H1 (cell line): ENCODE measurements around the gene ANGPTL8. TPM values are rescaled to one million over a fixed set of nuclear protein-coding genes. Genes with fewer than 3 reads are reported as not detected.

Experiments used
- ASH2L ChIP-seq: fragments of 200-600, 300-600 bp; sonication (generic); IDR thresholded peaks from one replicate; pipeline ENCODE4 v1.7.1; 2017; ENCODE audit warnings: low read length
- CBX8 ChIP-seq: fragments of 300-800, 300-1000 bp; sonication (generic); IDR thresholded peaks from 2 replicates; pipeline ENCODE4 v1.7.1; 2016; ENCODE audit warnings: low read depth, low read length, borderline replicate concordance
- EGR1 ChIP-seq: IDR thresholded peaks from 2 replicates; pipeline ENCODE4 v1.6.1; 2011; ENCODE audit warnings: low read depth, low read length, borderline replicate concordance
- KDM4A ChIP-seq: IDR thresholded peaks from one replicate; pipeline ENCODE4 v1.7.1; 2012; ENCODE audit warnings: low read depth, mild to moderate bottlenecking, moderate library complexity, low read length, inconsistent platforms; ENCODE audit not compliant: severe bottlenecking
- POLR2A ChIP-seq, 2 experiments: IDR thresholded peaks; 1 replicate in 1 of 2; 2 replicates in 1 of 2; pipeline ENCODE4 v1.6.1; 2011; ENCODE audit warnings: low read depth in 2 of 2, low read length in 2 of 2, mild to moderate bottlenecking in 2 of 2; ENCODE audit errors: control extremely low read depth in 1 of 2
- POLR2AphosphoS5 ChIP-seq: IDR thresholded peaks from 2 replicates; pipeline ENCODE4 v1.6.1; 2011; ENCODE audit warnings: low read depth, low read length
- RNF2 ChIP-seq: fragments of 200-900, 300-1000 bp; sonication (generic); IDR thresholded peaks from 2 replicates; pipeline ENCODE4 v1.7.1; 2016; ENCODE audit warnings: borderline replicate concordance, low read depth, mild to moderate bottlenecking, antibody characterized with exemption, low read length; ENCODE audit not compliant: poor library complexity, severe bottlenecking; ENCODE audit errors: missing control alignments
- TCF12 ChIP-seq: IDR thresholded peaks from 2 replicates; pipeline ENCODE4 v1.6.1; 2011; ENCODE audit warnings: low read depth, mild to moderate bottlenecking, low read length
- polyA plus RNA-seq, 7 experiments: library from polyadenylated mRNA; depleted of rRNA in 3 of 7; stranded (reverse) in 5 of 7; unstranded in 2 of 7; fragments of >200 nt in 5 of 7; fragments of 200-250 nt in 2 of 7; gene quantifications; 1 replicate in 5 of 7; 2 replicates in 1 of 7; 4 replicates in 1 of 7; pipeline versions ENCODE4 v1.2.1 to v1.2.3, GENCODE V29; 2011 to 2013; ENCODE audit warnings: missing spikeins in 2 of 7, mixed read lengths in 2 of 7
- total RNA-seq: library from RNA; stranded (reverse); fragmentation: NEBNext Ultra II Directional; extraction: Animal tissue kit (Norgen Biotek cat#: 25700); gene quantifications from 2 replicates; pipeline ENCODE4 v1.2.1, GENCODE V29; 2021
- TF ChIP-seq, protein P1 (sequence below): fragments of 300-600 bp; sonication (generic); IDR thresholded peaks from 2 replicates; pipeline ENCODE4 v1.7.1; 2012; ENCODE audit warnings: low read length, moderate library complexity, mild to moderate bottlenecking, inconsistent platforms; ENCODE audit not compliant: insufficient replicate concordance
- TF ChIP-seq, protein P2 (sequence below): IDR thresholded peaks from 2 replicates; pipeline ENCODE4 v1.6.1; 2012; ENCODE audit warnings: inconsistent platforms

The ANGPTL8 gene
- total and polyA plus RNA-seq, 2 of the 8 experiments (the other 6 are each of a cell fraction or from before 2014, with no cell fraction given), result not detected

DNA sequence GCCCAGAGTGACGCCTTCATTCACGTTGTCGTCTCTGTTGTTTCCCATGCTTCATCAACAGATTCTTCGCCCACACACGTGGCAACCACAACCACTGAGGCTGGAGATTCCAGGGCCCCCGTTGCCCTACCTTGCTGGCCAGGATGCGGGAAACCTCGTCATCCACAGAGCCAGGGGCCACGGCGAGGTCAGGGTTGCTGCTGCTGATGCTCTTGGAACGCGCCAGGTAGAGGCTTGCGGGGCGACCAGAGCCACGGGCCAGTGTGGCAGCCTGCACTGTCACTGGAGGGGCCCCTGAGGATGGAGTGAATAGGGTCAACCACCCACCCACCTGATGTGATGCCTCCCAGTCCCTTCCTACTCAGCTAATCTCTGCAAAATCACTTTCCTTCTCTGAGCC is 6.3 kb upstream of the ANGPTL8 start (continued):
- TF ChIP-seq, protein P1, sequence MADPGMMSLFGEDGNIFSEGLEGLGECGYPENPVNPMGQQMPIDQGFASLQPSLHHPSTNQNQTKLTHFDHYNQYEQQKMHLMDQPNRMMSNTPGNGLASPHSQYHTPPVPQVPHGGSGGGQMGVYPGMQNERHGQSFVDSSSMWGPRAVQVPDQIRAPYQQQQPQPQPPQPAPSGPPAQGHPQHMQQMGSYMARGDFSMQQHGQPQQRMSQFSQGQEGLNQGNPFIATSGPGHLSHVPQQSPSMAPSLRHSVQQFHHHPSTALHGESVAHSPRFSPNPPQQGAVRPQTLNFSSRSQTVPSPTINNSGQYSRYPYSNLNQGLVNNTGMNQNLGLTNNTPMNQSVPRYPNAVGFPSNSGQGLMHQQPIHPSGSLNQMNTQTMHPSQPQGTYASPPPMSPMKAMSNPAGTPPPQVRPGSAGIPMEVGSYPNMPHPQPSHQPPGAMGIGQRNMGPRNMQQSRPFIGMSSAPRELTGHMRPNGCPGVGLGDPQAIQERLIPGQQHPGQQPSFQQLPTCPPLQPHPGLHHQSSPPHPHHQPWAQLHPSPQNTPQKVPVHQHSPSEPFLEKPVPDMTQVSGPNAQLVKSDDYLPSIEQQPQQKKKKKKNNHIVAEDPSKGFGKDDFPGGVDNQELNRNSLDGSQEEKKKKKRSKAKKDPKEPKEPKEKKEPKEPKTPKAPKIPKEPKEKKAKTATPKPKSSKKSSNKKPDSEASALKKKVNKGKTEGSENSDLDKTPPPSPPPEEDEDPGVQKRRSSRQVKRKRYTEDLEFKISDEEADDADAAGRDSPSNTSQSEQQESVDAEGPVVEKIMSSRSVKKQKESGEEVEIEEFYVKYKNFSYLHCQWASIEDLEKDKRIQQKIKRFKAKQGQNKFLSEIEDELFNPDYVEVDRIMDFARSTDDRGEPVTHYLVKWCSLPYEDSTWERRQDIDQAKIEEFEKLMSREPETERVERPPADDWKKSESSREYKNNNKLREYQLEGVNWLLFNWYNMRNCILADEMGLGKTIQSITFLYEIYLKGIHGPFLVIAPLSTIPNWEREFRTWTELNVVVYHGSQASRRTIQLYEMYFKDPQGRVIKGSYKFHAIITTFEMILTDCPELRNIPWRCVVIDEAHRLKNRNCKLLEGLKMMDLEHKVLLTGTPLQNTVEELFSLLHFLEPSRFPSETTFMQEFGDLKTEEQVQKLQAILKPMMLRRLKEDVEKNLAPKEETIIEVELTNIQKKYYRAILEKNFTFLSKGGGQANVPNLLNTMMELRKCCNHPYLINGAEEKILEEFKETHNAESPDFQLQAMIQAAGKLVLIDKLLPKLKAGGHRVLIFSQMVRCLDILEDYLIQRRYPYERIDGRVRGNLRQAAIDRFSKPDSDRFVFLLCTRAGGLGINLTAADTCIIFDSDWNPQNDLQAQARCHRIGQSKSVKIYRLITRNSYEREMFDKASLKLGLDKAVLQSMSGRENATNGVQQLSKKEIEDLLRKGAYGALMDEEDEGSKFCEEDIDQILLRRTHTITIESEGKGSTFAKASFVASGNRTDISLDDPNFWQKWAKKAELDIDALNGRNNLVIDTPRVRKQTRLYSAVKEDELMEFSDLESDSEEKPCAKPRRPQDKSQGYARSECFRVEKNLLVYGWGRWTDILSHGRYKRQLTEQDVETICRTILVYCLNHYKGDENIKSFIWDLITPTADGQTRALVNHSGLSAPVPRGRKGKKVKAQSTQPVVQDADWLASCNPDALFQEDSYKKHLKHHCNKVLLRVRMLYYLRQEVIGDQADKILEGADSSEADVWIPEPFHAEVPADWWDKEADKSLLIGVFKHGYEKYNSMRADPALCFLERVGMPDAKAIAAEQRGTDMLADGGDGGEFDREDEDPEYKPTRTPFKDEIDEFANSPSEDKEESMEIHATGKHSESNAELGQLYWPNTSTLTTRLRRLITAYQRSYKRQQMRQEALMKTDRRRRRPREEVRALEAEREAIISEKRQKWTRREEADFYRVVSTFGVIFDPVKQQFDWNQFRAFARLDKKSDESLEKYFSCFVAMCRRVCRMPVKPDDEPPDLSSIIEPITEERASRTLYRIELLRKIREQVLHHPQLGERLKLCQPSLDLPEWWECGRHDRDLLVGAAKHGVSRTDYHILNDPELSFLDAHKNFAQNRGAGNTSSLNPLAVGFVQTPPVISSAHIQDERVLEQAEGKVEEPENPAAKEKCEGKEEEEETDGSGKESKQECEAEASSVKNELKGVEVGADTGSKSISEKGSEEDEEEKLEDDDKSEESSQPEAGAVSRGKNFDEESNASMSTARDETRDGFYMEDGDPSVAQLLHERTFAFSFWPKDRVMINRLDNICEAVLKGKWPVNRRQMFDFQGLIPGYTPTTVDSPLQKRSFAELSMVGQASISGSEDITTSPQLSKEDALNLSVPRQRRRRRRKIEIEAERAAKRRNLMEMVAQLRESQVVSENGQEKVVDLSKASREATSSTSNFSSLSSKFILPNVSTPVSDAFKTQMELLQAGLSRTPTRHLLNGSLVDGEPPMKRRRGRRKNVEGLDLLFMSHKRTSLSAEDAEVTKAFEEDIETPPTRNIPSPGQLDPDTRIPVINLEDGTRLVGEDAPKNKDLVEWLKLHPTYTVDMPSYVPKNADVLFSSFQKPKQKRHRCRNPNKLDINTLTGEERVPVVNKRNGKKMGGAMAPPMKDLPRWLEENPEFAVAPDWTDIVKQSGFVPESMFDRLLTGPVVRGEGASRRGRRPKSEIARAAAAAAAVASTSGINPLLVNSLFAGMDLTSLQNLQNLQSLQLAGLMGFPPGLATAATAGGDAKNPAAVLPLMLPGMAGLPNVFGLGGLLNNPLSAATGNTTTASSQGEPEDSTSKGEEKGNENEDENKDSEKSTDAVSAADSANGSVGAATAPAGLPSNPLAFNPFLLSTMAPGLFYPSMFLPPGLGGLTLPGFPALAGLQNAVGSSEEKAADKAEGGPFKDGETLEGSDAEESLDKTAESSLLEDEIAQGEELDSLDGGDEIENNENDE, result no peak
- TF ChIP-seq, protein P2, sequence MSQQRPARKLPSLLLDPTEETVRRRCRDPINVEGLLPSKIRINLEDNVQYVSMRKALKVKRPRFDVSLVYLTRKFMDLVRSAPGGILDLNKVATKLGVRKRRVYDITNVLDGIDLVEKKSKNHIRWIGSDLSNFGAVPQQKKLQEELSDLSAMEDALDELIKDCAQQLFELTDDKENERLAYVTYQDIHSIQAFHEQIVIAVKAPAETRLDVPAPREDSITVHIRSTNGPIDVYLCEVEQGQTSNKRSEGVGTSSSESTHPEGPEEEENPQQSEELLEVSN, result no peak
- no peak for TF ChIP-seq TCF12
- no peak for TF ChIP-seq KDM4A
- no peak for TF ChIP-seq ASH2L
- no peak for TF ChIP-seq EGR1
- no peak for TF ChIP-seq RNF2
- TF ChIP-seq CBX8, result no peak
- TF ChIP-seq POLR2AphosphoS5, result no peak
- TF ChIP-seq POLR2A (IDR thresholded peaks at IDR 0.05; ENCODE audit: control extremely low read depth in 1 of 2, low read depth in 2 of 2, low read length in 2 of 2), result no peak
